MM.1S (cell line): ENCODE results near the gene SLC13A4.

Experiments
- DNase-seq: peaks from one replicate; pipeline ENCODE4 v3.0.0-alpha.2; 2015
- H2AFZ ChIP-seq: fragments of 300-600 bp; sonication (generic); 2 replicates; pipeline ENCODE4 v1.6.0; 2016; ENCODE audit warnings: antibody characterized with exemption, low read length
- H3F3A ChIP-seq: fragments of 300-600 bp; sonication (generic); 2 replicates; pipeline ENCODE4 v1.6.1; 2016; ENCODE audit warnings: mild to moderate bottlenecking, antibody characterized with exemption, low read length, moderate library complexity, mixed read lengths; ENCODE audit not compliant: insufficient read depth
- H3K27ac ChIP-seq: fragments of 300-600 bp; sonication (generic); 2 replicates; pipeline ENCODE4 v1.5.1; 2016; ENCODE audit warnings: mild to moderate bottlenecking, low read length
- H3K27me3 ChIP-seq: fragments of 300-600 bp; sonication (generic); replicated peaks from 2 replicates; pipeline ENCODE4 v1.6.0; 2016; ENCODE audit warnings: low read length; ENCODE audit not compliant: insufficient read depth
- H3K36me3 ChIP-seq: fragments of 300-600 bp; sonication (generic); replicated peaks from 2 replicates; pipeline ENCODE4 v1.6.1; 2016; ENCODE audit warnings: mild to moderate bottlenecking, low read length, mixed read lengths; ENCODE audit not compliant: insufficient read depth
- H3K4me1 ChIP-seq: fragments of 300-600 bp; sonication (generic); 2 replicates; pipeline ENCODE4 v1.6.1; 2016; ENCODE audit warnings: low read length, mixed read lengths
- H3K4me2 ChIP-seq: fragments of 300-600 bp; sonication (generic); 2 replicates; pipeline ENCODE4 v1.6.0; 2016; ENCODE audit warnings: low read depth, low read length
- H3K4me3 ChIP-seq: fragments of 300-600 bp; sonication (generic); 2 replicates; pipeline ENCODE4 v1.5.1; 2016; ENCODE audit warnings: low read length, mixed read lengths
- H3K79me2 ChIP-seq: fragments of 300-600 bp; sonication (generic); 2 replicates; pipeline ENCODE4 v1.6.1; 2016; ENCODE audit warnings: mixed run types, low read length, mixed read lengths
- H3K9ac ChIP-seq: fragments of 300-600 bp; sonication (generic); 2 replicates; pipeline ENCODE4 v1.6.1; 2016; ENCODE audit warnings: low read length, mixed read lengths
- H3K9me2 ChIP-seq: fragments of 300-600 bp; sonication (generic); replicated peaks from 2 replicates; pipeline ENCODE4 v1.6.1; 2016; ENCODE audit warnings: mild to moderate bottlenecking, low read length, mixed read lengths; ENCODE audit not compliant: insufficient read depth
- H3K9me3 ChIP-seq: fragments of 300-600 bp; sonication (generic); replicated peaks from 2 replicates; pipeline ENCODE4 v1.6.1; 2016; ENCODE audit warnings: mild to moderate bottlenecking, low read length, mixed read lengths; ENCODE audit not compliant: insufficient read depth
- H4K20me1 ChIP-seq: fragments of 300-600 bp; sonication (generic); 2 replicates; pipeline ENCODE4 v1.6.1; 2016; ENCODE audit warnings: mild to moderate bottlenecking, low read length, moderate library complexity, mixed read lengths; ENCODE audit not compliant: insufficient read depth
- CTCF ChIP-seq: fragments of 300-600 bp; sonication (generic); IDR thresholded peaks from 2 replicates; pipeline ENCODE4 v1.5.1; 2016; ENCODE audit warnings: antibody characterized with exemption, low read length, mixed read lengths
- EZH2 ChIP-seq: fragments of 300-600 bp; sonication (generic); optimal IDR thresholded peaks from 2 replicates; pipeline ENCODE3; 2017; ENCODE audit warnings: low read depth, mild to moderate bottlenecking, antibody characterized with exemption, low read length, mixed read lengths
- EZH2phosphoT487 ChIP-seq: fragments of 300-600 bp; sonication (generic); IDR thresholded peaks from 2 replicates; pipeline ENCODE4 v1.6.1; 2018; ENCODE audit warnings: antibody characterized with exemption, low read length

SLC13A4 gene

GRCh38 chr7:135748770-135749169, 20.8 kb upstream of the SLC13A4 start, which contains the start of gene FAM180A:
TSS of gene FAM180A (minus strand) at chr7:135748813. CDS start at chr7:135748580, 233 bp downstream.
- Histone ChIP-seq H2AFZ (no peak within 1 kb of the TSS), H3K4me2 (no peak within 1 kb of the TSS), H3K27me3 (no peaks in the 10 kb centered on the region), H3K36me3 (no peaks in the 10 kb centered on the region), H3K27ac (no peak within 1 kb of the TSS), H4K20me1 (no peaks in the 10 kb centered on the region), H3F3A (no peaks in the 10 kb centered on the region), H3K9me3 (no peaks in the 10 kb centered on the region), H3K9ac (no peak within 1 kb of the TSS), H3K4me3 (no peak within 1 kb of the TSS), H3K79me2 (no peaks in the 10 kb centered on the region), H3K4me1 (no peaks in the 10 kb centered on the region), H3K9me2 (no peaks in the 10 kb centered on the region)
- DNase-seq, result no peak
- TF ChIP-seq CTCF (no peak), EZH2 (no peak), EZH2phosphoT487 (no peak)

GRCh38 chr7:135747366-135747765, 19.4 kb upstream of the SLC13A4 start:
- H3K4me1 ChIP-seq, result no peaks in the 10 kb centered on the region
- no peak overlapping the region for H3K27ac ChIP-seq
- no peak overlapping the region for H3K9ac ChIP-seq
- H3K9me2 ChIP-seq, result no peaks in the 10 kb centered on the region
- no peaks in the 10 kb centered on the region for H3K9me3 ChIP-seq
- no peaks in the 10 kb centered on the region for H3K27me3 ChIP-seq
- no peaks in the 10 kb centered on the region for H4K20me1 ChIP-seq
- no peak overlapping the region for H3K4me3 ChIP-seq
- no peaks in the 10 kb centered on the region for H3F3A ChIP-seq
- no peaks in the 10 kb centered on the region for H3K36me3 ChIP-seq
- H2AFZ ChIP-seq, result no peak overlapping the region
- H3K4me2 ChIP-seq, result no peak overlapping the region
- DNase-seq, result no peak
- no peaks in the 10 kb centered on the region for H3K79me2 ChIP-seq
- no peak for TF ChIP-seq CTCF
- TF ChIP-seq EZH2phosphoT487, result no peak
- no peak for TF ChIP-seq EZH2

GRCh38 chr7:135745703-135746312, 17.8 kb upstream of the SLC13A4 start:
- Histone ChIP-seq H3K4me1 (no peaks in the 10 kb centered on the region), H3K27me3 (no peaks in the 10 kb centered on the region), H3F3A (no peaks in the 10 kb centered on the region), H3K9me2 (no peaks in the 10 kb centered on the region), H2AFZ (no peak overlapping the region), H4K20me1 (no peaks in the 10 kb centered on the region), H3K9ac (no peak overlapping the region), H3K27ac (no peak overlapping the region), H3K79me2 (no peaks in the 10 kb centered on the region), H3K4me2 (no peak overlapping the region), H3K9me3 (no peaks in the 10 kb centered on the region), H3K4me3 (no peak overlapping the region), H3K36me3 (no peaks in the 10 kb centered on the region)
- no peak for TF ChIP-seq EZH2
- no peak for TF ChIP-seq CTCF
- TF ChIP-seq EZH2phosphoT487, result no peak
- no peak for DNase-seq
